Trophoblast cell (in vitro differentiated cells and primary cell): ENCODE results near the gene PAPPA.
A peak's percentile ranks its signal among the peaks of the same experiment; 100 is the strongest.

Source experiments
- DNase-seq, 2 donors: peaks; one replicate each; pipeline ENCODE4 v3.0.0-alpha.2; 2016
- H2AFZ ChIP-seq: 2 replicates; pipeline ENCODE4 v1.6.1; 2013; ENCODE audit warnings: low read length, moderate library complexity, mild to moderate bottlenecking; ENCODE audit not compliant: insufficient read depth, poor library complexity
- H2AK5ac ChIP-seq: 2 replicates; pipeline ENCODE4 v1.6.1; 2013; ENCODE audit warnings: mild to moderate bottlenecking, low read length
- H2BK120ac ChIP-seq: 2 replicates; pipeline ENCODE4 v1.6.1; 2013; ENCODE audit warnings: low read length, mild to moderate bottlenecking, moderate library complexity; ENCODE audit not compliant: insufficient read depth, poor library complexity
- H2BK12ac ChIP-seq: 2 replicates; pipeline ENCODE4 v1.6.1; 2013; ENCODE audit warnings: mild to moderate bottlenecking, low read length, moderate library complexity
- H2BK5ac ChIP-seq: 2 replicates; pipeline ENCODE4 v1.6.1; 2013; ENCODE audit warnings: low read length, low read depth, moderate library complexity, mild to moderate bottlenecking; ENCODE audit not compliant: poor library complexity
- H3K14ac ChIP-seq: 2 replicates; pipeline ENCODE4 v1.6.1; 2013; ENCODE audit warnings: mild to moderate bottlenecking, low read length
- H3K18ac ChIP-seq: 2 replicates; pipeline ENCODE4 v1.6.1; 2013; ENCODE audit warnings: mild to moderate bottlenecking, low read length
- H3K23ac ChIP-seq: 2 replicates; pipeline ENCODE4 v1.6.1; 2013; ENCODE audit warnings: low read length
- H3K27ac ChIP-seq: 2 replicates; pipeline ENCODE4 v1.5.1; 2013; ENCODE audit warnings: low read depth, mild to moderate bottlenecking, inconsistent platforms, low read length, moderate library complexity
- H3K27me3 ChIP-seq: 2 replicates; pipeline ENCODE4 v1.6.1; 2013; ENCODE audit warnings: inconsistent platforms, mild to moderate bottlenecking, low read length, moderate library complexity; ENCODE audit not compliant: insufficient read depth
- H3K36me3 ChIP-seq, 2 experiments: 1 replicate in 1 of 2; 2 replicates in 1 of 2; pipeline ENCODE4 v1.6.1; 2013; ENCODE audit warnings: low read length in 2 of 2, mild to moderate bottlenecking in 2 of 2, moderate library complexity in 1 of 2; ENCODE audit not compliant: insufficient read depth in 2 of 2, control insufficient read depth in 1 of 2
- H3K4ac ChIP-seq: 2 replicates; pipeline ENCODE4 v1.6.1; 2013; ENCODE audit warnings: low read depth, mild to moderate bottlenecking, low read length, moderate library complexity
- H3K4me1 ChIP-seq, 2 experiments: 1 replicate in 1 of 2; 2 replicates in 1 of 2; pipeline ENCODE4 v1.6.1; 2013; ENCODE audit warnings: low read length in 2 of 2, mild to moderate bottlenecking in 2 of 2, moderate library complexity in 1 of 2; ENCODE audit not compliant: insufficient read depth in 2 of 2, control insufficient read depth in 1 of 2
- H3K4me2 ChIP-seq: 2 replicates; pipeline ENCODE4 v1.6.1; 2013; ENCODE audit warnings: inconsistent platforms, mild to moderate bottlenecking, low read length, moderate library complexity
- H3K4me3 ChIP-seq: 2 replicates; pipeline ENCODE4 v1.5.1; 2013; ENCODE audit warnings: mild to moderate bottlenecking, low read depth, low read length, inconsistent platforms
- H3K79me1 ChIP-seq: one replicate; pipeline ENCODE4 v1.6.1; 2013; ENCODE audit warnings: low read length
- H3K79me2 ChIP-seq: 2 replicates; pipeline ENCODE4 v1.6.1; 2013; ENCODE audit warnings: low read length, mild to moderate bottlenecking; ENCODE audit not compliant: control insufficient read depth, insufficient read depth, poor library complexity
- H3K9ac ChIP-seq: 2 replicates; pipeline ENCODE4 v1.6.1; 2013; ENCODE audit warnings: mild to moderate bottlenecking, low read length
- H3K9me3 ChIP-seq: 2 replicates; pipeline ENCODE4 v1.6.1; 2013; ENCODE audit warnings: low read depth, mild to moderate bottlenecking, control low read depth, inconsistent platforms, low read length; ENCODE audit not compliant: insufficient read depth
- H4K12ac ChIP-seq: 2 replicates; pipeline ENCODE4 v1.6.1; 2013; ENCODE audit warnings: low read depth, mild to moderate bottlenecking, low read length, moderate library complexity
- H4K8ac ChIP-seq: 2 replicates; pipeline ENCODE4 v1.6.1; 2013; ENCODE audit warnings: low read depth, mild to moderate bottlenecking, low read length, moderate library complexity
- H4K91ac ChIP-seq: one replicate; pipeline ENCODE4 v1.6.1; 2013; ENCODE audit warnings: low read depth, mild to moderate bottlenecking, low read length, moderate library complexity
- WGBS: extraction: QIAGEN DNeasy Blood & Tissue Kit; methylation state at CpG from one replicate; pipeline ENCODE4 v1.1.7; 2013; ENCODE audit warnings: missing lambda C conversion rate; ENCODE audit not compliant: insufficient read length, insufficient coverage; ENCODE audit errors: extremely low coverage; 5-methylcytosine and 5-hydroxymethylcytosine counted together

PAPPA gene

DNA sequence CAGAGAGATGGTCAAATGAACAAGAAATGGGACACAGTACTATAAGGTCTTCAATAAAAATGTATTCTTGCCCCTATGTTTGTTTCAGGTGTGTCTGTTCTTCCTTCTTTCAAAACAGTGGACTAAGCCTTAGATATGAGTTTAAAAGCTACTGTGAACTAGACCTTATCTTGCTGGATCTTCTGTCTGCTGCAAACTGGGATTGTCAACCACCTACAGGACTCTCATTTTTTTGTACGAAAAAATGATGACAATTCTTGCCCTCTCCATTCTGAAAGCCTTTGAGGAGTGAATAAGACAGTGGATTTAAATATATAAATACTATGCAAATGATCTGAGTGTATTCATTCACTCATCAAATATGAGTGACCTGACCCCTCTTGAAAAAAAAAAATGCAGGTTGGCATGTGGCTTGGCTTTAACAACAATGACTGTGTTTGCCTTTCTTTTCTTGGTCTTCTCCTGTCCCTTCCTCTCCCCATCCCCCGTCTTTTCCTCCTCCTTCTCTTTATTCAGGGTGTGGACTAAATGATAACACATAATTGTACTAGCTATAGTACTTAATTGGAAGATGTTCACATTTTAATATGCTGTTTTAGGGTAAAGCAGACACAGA is 298.0 kb downstream of the PAPPA start:
- Histone ChIP-seq H3K4me2 (no peak overlapping the region), H3K36me3 (no peaks in the 10 kb centered on the region), H3K23ac (no peak overlapping the region), H4K12ac (no peak overlapping the region), H3K4ac (no peak overlapping the region), H3K18ac (no peak overlapping the region), H3K4me1 (peaks cover 5 to 6% of the 10 kb centered on the region in 2 experiments), H2BK12ac (no peak overlapping the region), H2AK5ac (no peak overlapping the region), H3K27me3 (no peaks in the 10 kb centered on the region), H3K79me2 (peaks cover 2% of the 10 kb centered on the region), H3K9ac (no peak overlapping the region), H2BK120ac (no peak overlapping the region), H3K4me3 (no peak overlapping the region), H4K8ac (no peak overlapping the region), H3K79me1 (peaks cover 3% of the 10 kb centered on the region), H3K27ac (no peak overlapping the region), H2BK5ac (no peak overlapping the region), H2AFZ (no peak overlapping the region), H3K14ac (no peak overlapping the region), H4K91ac (no peak overlapping the region), H3K9me3 (no peaks in the 10 kb centered on the region)
- WGBS, result no CpG with 5 or more reads among the region's 2 CpGs
- peak in 1 of 2 donors; percentile 54 for DNase-seq
